GM21447 (cell line): ENCODE data around the gene LRRC75B.

ENCODE experiments used
- ATAC-seq: cut with Tn5 transposase; IDR thresholded peaks from one replicate; pipeline ENCODE4 v1.9.1; 2021; ENCODE audit not compliant: unreplicated experiment

The LRRC75B gene

GRCh38 chr22:24587948-24588347 lies 4.9 kb downstream of the LRRC75B start:
- no peak for ATAC-seq

- no peak for ATAC-seq
Measured at GRCh38 chr22:24587251-24587650, 5.6 kb downstream of the LRRC75B start.

- no peak for ATAC-seq
Measured at GRCh38 chr22:24585927-24586546, 6.8 kb downstream of the LRRC75B start.

- no peak for ATAC-seq
Measured at GRCh38 chr22:24585461-24585860, 7.4 kb downstream of the LRRC75B start.

GRCh38 chr22:24584871-24585411 lies 7.9 kb downstream of the LRRC75B start:
- no peak for ATAC-seq

- no peak for ATAC-seq
Measured at GRCh38 chr22:24584166-24584790, 8.6 kb downstream of the LRRC75B start.

- no peak for ATAC-seq
Measured at GRCh38 chr22:24583221-24584165, 9.4 kb downstream of the LRRC75B start.

GRCh38 chr22:24582056-24582814 lies 10.6 kb downstream of the LRRC75B start:
- ATAC-seq: no peak

- no peak for ATAC-seq
Measured at GRCh38 chr22:24580276-24580675, 12.6 kb downstream of the LRRC75B start.

- ATAC-seq: no peak
Measured at GRCh38 chr22:24579258-24579601, 13.6 kb downstream of the LRRC75B start.

- ATAC-seq: no peak
Measured at GRCh38 chr22:24578355-24579257, 14.3 kb downstream of the LRRC75B start.

GRCh38 chr22:24576778-24577177 lies 16.1 kb downstream of the LRRC75B start:
- no peak for ATAC-seq

GRCh38 chr22:24571266-24571665 lies 21.6 kb downstream of the LRRC75B start:
- ATAC-seq: no peak

- ATAC-seq: no peak
Measured at GRCh38 chr22:24567668-24568067, 25.2 kb downstream of the LRRC75B start.

GRCh38 chr22:24566899-24567511 lies 25.9 kb downstream of the LRRC75B start:
- ATAC-seq: no peak

GRCh38 chr22:24565077-24565476 lies 27.8 kb downstream of the LRRC75B start:
- no peak for ATAC-seq

GRCh38 chr22:24564376-24565058 lies 28.4 kb downstream of the LRRC75B start:
- ATAC-seq: no peak

- ATAC-seq: no peak
Measured at GRCh38 chr22:24563246-24563645, 29.6 kb downstream of the LRRC75B start.

GRCh38 chr22:24559471-24559870 lies 33.4 kb downstream of the LRRC75B start:
- no peak for ATAC-seq
